GM21737 (cell line): ENCODE measurements around the gene GNG14.
A peak's percentile ranks its signal among the peaks of the same experiment; 100 is the strongest.
"Not testable (repeated sequence)": the region's sequence is repeated elsewhere in the genome, so short reads cannot be mapped to it uniquely, and the experiment has no call there.

Experiments used
- ATAC-seq: cut with Tn5 transposase; IDR thresholded peaks from one replicate; pipeline ENCODE4 v1.9.1; 2021; ENCODE audit warnings: mild to moderate bottlenecking, moderate library complexity; ENCODE audit not compliant: unreplicated experiment

Gene GNG14

DNA sequence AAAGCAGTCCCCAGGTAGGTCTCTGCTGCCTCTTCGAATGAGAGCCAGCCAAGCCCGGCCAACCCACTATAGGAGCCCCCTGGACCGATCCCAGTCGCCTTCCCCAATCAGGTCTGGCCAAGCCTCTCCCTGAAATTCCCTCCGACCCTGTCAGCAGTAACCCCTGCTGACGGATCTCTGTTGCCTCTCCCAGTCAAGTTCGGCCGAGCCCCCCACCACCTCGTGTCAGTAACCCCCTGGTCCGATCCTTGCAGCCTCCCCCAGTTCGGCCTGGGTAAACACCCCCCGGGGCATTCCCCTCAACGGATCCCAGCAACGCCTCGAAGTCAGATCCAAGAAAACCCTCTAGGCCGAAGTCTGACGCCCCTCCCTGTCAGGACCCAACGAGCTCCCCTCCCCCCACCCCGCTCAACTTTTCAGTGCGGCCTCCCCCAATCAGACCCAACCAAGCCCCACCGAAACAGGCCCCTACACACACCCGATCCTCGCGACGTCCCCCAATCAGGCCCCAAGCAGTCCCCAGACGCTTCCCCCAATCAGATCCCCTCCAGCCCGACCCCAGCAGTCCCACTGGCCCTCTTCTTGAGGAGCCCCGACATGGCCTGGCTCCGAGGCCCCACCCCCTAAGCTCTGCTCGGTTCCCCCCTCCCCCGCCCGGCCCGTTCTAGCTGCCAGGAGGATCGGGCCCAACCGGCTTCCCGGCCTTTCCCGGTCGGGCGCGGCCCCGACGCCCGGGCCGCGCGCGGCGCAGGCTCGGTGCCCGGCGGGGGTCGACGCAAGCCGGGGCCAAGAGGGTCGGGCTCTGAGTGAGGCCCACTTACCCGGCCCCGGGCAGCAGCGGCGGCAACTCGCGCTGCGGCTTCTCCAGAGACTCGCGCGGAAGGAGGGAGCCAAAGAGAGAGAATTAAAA, 34.1 kb downstream of the GNG14 start:
- peak; percentile 3 for ATAC-seq

DNA sequence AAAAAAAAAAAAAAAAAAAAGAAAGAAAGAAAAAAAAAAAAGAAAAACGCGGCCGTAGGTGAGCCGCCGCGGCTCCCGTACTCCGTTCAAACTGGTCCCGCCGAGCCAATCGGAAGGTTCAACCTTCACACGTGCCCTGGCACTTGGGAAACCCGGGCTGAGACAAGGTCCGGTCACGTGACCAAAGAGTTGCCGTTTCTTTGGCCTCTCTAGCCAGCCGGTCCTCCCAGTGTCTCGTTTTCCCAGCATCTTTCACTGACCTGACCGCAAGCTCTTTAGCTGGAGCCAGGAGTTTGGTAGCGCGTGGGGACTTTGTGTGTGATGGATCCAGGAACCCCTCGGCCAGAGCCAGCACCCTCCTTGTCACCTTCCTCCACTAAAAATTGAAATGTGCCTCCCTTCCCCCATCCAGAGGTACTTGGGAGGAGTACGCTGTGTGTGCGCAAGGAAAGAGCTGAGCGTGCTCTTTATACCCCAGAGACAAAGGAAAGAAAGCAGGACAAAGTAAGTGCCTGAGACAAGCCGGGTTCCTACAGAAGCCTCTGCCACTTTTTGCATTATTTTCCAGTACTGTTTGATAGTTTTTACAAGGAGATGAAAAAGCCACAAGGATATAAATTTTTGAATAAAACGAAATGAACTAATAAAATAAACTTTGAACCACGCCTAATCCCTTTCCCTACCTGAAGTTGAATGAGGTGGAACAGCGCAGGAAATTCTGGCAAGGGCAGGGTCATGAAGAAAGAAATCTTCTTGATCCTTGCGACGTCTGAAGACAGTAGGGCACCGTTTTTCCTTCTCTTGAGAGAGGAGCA, 35.0 kb downstream of the GNG14 start:
- peak; percentile 67 for ATAC-seq

DNA sequence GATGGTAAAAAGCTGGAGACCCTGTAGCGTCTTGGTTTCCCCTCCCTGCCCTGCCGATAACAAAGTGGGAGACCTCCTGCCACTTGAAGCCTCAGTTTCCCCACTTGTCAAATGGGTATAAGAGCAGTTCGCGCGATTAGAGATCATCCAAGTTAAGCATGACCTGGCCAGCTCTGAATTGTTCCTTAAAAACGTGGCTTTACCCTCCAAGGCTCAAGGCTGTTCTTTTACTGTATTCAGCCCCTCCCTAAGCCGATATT, 35.5 kb downstream of the GNG14 start:
- ATAC-seq = no peak

DNA sequence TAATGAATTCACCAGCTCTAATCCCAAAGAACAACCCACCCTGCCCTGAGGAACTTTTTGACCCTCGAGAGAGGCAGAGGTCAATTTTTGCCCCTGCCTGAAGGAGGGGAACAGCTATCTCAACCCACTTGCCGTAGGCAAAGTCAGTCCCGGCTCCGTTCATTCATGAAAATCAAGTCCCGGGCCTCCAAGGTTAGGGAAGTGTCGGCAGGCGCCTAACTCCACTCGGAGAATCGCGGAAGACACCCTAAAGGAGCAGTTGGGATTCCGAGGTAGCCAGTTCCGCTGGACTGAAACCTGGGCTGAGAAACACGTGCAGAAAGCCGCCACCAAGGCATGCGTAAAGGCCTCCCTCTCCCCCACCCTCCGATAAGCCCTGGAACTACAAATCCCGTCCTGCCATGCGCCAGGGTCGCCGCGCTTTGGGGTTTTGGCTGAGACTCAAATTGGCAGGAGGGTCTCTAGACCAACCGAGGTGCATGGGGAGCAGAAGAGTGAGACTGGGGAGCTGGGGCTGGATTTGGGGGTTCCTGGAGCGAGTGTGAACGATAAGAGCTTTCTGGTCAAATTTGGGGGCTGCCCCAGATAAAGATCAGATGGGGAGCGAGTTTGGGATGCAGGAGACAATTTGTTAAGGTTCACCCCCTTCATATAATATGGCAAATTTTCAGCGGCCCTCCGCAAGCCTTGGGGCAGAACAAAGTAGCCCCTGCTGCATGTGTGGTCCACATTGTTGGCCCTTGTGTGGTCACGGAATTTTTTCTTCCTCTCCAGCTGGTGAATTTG, 36.0 kb downstream of the GNG14 start, which contains the start of gene TNPO2:
TSS of gene TNPO2 (minus strand) at position 292 of the 786 bp plus-strand sequence. CDS start 2,955 bp downstream, outside the sequence.
- peak; percentile 37 for ATAC-seq

DNA sequence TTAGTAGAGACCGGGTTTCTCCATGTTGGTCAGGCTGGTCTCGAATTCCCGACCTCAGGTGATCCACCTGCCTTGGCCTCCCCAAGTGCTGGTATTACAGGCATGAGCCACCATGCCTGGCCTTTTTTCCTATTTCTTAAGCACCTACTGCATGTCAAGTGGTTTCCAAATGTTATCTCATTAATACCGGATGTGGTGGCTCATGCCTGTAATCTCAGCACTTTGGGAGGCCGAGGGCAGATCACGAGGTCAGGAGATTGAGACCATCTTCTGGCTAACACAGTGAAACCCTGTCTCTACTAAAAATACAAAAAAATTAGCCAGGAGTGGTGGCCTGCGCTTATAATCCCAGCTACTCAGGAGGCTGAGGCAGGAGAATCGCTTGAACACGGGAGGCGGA, 37.8 kb downstream of the GNG14 start:
- not testable (repeated sequence) for ATAC-seq

DNA sequence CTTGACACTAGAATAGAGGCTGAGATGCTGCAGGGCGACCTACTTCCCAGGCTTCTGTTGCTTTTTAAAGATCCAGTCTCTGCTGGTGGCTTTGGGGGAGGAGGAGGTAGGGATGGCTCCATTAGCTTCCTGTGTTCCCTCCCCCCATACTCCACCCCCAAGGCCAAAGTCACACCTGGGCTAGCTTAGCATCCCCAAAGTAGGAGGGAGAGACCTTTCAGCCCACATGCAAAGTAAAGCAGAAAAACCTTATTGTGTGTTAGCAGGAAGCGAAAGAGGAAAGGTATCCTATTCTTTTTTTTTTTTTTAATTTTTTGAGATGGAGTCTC, 39.2 kb downstream of the GNG14 start:
- ATAC-seq = no peak

DNA sequence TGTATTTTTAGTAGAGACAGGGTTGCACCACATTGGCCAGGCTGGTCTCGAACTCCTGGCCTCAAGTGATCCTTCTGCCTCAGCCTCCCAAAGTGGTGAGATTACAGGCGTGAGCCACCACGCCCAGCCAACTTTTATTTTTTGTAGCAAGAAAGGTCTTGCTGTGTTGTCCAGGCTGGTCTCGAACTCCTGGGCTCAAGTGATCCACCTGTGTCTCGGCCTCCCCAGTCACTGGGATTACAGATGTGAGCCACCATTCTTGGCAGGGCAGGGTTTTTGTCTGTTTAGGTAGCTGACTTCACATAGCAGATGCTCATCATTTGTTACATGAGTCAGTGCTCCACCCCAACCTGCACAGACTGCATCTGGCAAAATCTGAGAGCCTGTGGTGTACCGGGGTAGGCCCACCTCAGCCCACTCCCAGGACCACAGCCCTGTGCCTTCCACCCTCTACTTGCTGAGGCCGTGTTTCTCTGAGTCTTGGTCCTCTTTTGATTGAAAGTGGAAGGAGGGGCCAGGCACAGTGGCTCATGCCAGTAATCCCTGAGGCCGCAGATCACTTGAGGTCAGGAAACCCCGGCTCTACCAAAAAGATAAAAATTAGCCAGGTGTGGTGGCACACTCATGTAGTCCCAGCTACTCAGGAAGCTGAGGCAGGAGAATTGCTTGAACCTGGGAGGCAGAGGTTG, 40.1 kb downstream of the GNG14 start:
- ATAC-seq = no peak

DNA sequence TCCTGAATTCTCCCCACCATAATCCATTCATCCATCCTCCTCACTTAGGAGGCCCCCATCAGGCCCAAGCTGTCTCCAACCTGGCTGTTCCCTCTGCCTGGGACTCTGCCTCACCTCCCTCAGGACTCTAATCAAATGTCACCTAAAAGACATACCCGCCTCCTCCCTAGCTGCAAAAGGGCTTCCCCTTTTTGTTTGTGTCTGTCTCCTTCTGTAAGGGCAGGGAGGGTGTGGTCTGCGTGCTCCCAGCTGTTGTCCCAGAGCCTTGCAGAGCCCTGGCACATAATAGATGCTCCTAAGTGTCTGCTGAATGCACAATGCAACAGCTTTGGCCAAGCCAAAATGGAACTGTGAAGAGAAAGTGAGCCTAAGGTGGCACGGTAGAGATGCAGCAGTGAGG, 42.3 kb downstream of the GNG14 start:
- no peak for ATAC-seq

DNA sequence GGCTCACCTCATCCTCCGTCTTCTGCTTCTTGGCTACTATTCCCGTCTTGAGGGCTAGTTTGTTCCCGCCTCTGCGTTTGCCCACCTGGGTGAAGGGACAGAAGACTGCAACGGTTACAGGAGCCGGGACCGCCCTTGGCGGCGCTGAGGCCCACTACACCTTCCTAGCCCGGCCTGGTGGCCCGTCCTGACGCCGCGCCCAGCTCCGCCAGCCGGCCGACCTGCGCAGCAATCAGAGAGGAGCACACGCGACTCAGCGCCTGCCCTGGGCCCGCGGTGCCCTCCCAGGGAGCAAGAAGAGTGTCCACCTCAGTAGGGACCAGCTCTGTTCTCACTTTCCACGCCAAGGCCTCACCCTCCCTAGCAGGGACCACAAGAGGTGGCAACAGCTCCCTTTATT, 43.5 kb downstream of the GNG14 start:
- ATAC-seq = no peak

DNA sequence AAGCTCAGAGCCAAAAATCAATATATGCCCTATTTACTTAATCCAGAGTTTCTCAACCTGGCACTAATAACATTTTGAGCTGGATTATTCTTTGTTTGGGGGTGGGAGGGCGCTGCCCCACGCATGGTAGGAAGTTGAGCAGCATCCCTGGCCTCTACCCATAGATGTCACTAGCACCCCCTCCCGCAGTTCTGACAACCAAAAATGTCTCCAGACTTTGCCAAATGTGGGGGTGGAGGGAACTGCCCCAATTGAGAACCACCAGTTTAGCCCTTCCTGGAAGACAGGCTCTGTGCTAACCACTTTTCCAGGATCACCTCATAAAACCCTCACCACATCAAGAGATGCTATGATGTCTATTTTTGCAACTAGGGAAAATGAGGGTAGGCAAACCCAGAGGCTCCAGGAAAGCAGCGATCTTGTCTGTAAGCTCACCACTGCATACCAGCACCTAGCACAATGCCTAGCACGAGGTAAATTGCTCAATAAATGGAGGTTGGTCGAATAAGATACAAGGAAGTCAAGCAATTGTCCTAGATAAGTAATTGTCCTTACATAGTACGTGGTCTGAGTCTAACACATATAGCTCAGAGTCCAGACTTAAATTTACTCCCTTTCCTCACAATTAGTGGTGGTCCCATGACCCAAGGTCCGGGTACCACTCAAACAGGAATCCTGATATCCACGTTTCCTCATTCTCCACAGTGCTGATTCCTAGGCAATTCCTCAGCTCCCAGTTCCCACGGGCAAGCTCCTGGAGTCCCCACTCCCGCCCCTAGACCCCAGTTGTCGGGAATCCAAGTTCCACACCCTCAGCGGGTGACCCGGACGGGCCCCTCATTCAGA, 45.8 kb downstream of the GNG14 start:
- ATAC-seq = no peak

DNA sequence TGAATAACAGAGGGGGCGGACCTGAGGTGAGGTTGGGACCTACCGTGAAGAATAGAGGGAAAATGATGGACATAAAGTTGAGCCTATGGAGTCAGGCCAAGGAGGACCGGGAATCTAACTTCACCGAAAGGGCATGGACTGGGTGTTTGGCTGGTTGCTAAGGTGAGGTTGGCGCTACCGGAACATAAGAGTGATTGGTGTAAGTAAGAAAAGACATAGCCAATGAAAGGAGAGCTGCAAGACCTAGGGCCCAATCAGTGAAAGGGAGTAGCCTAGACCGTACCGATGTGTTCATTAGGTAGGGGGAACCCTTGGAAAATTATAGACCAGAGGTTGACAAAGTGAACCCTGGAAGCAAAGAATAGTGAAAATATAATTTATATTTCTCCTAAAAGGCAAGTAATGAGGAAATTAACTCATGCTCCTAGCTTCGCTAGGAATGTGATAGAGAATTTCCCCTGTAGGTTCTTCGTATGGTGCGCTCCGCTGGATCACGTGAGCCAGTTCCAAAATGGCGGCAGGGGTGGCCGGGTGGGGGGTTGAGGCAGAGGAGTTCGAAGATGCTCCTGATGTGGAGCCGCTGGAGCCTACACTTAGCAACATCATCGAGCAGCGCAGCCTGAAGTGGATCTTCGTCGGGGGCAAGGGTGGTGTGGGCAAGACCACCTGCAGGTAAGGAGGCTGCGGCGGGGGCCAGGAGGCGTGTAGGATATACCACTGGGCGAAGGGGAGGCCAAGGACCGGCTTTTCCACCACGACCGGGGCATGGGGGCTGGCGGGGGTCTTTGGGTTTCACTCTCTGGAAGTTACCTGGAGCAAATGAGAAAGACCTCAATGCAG, 49.4 kb downstream of the GNG14 start, which contains the start of gene GET3:
TSS of gene GET3 (plus strand) at position 503 of the 840 bp plus-strand sequence. CDS start at position 512, 9 bp downstream.
- ATAC-seq = peak; percentile 67

DNA sequence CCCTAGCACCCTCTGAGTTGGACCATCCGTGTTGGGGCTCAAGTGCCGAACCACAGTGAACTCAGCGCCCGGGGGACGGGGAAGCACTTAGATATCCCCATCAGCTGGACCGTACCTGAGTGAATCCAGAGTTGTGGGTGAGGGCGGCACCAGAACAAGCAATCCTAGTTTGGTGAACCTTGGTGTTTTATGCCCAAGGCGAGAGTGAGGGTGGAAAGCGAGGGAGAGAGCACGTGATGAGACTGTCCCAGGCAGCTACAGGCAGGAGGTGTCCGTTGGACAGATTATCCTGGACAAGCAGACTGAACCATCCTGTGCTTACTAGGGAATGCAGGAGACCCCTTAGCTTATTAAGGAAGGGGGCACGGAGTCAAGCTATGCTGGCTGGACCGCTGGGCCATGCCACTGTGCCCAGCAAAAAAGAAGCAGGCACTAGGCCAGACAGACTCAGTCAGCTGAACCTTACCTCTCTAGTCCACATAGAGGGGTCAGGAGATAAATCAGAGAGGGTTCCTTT, 50.1 kb downstream of the GNG14 start:
- no peak for ATAC-seq
